Bronchial epithelial cell (primary cell): Measurements from ENCODE around the gene FAM124A. TPM values are rescaled to one million over a fixed set of nuclear protein-coding genes. Genes with fewer than 3 reads are reported as not detected.

Experiments
- DNase-seq: peaks from one replicate; pipeline ENCODE4 v3.0.0-alpha.2; 2010; ENCODE audit warnings: low read depth
- FAIRE-seq: peaks from 2 replicates; lab custom pipeline; 2011; peaks lifted over from hg19 to GRCh38; lab: Jason Lieb, UNC
- H3K27me3 ChIP-seq: 2 replicates; pipeline ENCODE4 v1.5.1; 2011; ENCODE audit warnings: low read length; ENCODE audit not compliant: control insufficient read depth, insufficient read depth
- H3K36me3 ChIP-seq: 2 replicates; pipeline ENCODE4 v1.5.1; 2011; ENCODE audit warnings: low read length; ENCODE audit not compliant: control insufficient read depth, insufficient read depth
- H3K4me3 ChIP-seq: 2 replicates; pipeline ENCODE4 v1.5.1; 2011; ENCODE audit warnings: mild to moderate bottlenecking, low read depth, low read length, control low read depth
- total RNA-seq: library from RNA; depleted of rRNA; stranded (reverse); fragments of >200 nt; gene quantifications from 2 replicates; pipeline ENCODE4 v1.2.1, GENCODE V29; 2014
- TF ChIP-seq, protein P1 (sequence below): IDR thresholded peaks from 2 replicates; pipeline ENCODE4 v1.5.1; 2011; ENCODE audit warnings: mild to moderate bottlenecking, moderate library complexity, low read length, control low read depth, inconsistent platforms; ENCODE audit not compliant: insufficient read depth, severe bottlenecking

Gene FAM124A
- total RNA-seq, 1 donor from 2014 or later: not detected

GRCh38 chr13:51323824-51324511 lies 101.8 kb downstream of the FAM124A start:
- H3K36me3 ChIP-seq: no peaks in the 10 kb centered on the region
- H3K27me3 ChIP-seq: no peaks in the 10 kb centered on the region
- no peak for DNase-seq
- TF ChIP-seq, protein P1, sequence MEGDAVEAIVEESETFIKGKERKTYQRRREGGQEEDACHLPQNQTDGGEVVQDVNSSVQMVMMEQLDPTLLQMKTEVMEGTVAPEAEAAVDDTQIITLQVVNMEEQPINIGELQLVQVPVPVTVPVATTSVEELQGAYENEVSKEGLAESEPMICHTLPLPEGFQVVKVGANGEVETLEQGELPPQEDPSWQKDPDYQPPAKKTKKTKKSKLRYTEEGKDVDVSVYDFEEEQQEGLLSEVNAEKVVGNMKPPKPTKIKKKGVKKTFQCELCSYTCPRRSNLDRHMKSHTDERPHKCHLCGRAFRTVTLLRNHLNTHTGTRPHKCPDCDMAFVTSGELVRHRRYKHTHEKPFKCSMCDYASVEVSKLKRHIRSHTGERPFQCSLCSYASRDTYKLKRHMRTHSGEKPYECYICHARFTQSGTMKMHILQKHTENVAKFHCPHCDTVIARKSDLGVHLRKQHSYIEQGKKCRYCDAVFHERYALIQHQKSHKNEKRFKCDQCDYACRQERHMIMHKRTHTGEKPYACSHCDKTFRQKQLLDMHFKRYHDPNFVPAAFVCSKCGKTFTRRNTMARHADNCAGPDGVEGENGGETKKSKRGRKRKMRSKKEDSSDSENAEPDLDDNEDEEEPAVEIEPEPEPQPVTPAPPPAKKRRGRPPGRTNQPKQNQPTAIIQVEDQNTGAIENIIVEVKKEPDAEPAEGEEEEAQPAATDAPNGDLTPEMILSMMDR: no peak
- H3K4me3 ChIP-seq: no peak overlapping the region
- FAIRE-seq: no peak

DNA sequence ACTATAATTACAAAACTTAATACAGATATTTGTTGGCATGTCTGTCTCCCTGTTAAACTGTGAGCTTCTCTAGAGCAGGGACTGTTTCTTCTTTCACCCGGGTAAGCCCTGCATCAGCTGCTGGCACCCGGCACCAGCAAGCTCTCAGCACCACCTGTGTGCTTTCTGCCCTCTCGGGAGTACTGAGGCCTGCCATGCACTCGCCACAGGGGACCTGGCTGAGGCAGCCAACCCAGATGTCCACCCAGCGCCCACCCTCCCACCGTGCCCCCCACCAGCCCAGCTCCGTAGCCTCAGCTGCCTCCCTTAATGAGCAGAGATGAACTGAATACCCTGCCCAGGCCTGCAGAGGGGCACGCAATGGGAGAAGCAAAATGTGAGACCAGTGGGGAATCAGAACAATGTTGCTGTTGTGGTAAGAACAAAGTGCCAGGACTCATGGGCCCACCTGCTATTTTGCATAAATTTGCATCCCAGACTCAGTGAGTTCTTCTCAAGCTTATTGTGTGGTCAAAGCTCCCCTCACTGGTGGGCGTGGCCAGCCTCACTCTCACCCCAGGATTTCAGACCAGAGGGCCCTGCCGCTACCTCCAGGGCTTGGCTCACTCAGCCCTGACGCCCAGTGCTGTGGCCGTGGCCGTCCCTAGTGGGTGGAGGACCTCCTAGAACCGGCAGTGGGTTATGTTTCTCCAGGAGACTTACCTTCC lies 102.7 kb downstream of the FAM124A start:
- TF ChIP-seq, protein P1: no peak
- Histone ChIP-seq H3K36me3 (no peaks in the 10 kb centered on the region), H3K4me3 (no peak overlapping the region), H3K27me3 (no peaks in the 10 kb centered on the region)
- FAIRE-seq (no peak), DNase-seq (no peak)

DNA sequence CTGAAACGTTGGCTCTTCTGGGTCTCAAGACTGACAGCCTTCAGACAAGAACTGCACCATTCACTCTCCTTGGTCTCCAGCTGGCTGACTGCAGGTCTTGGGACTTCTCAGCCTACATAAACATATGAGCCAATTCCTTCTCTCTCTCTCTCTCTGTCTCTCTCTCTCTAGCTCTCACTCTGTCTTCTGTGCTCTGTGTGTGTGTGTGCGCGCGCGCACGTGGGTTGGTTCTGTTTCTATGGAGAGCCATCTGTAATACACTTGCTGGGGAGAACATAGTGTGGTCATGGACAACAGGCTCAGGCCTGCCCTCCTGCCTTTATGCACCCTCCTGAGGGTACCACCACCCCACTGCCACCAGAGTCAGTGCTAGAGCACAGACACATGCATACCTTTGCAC lies 103.6 kb downstream of the FAM124A start:
- no peaks in the 10 kb centered on the region for H3K27me3 ChIP-seq
- no peak for DNase-seq
- no peaks in the 10 kb centered on the region for H3K36me3 ChIP-seq
- no peak overlapping the region for H3K4me3 ChIP-seq
- TF ChIP-seq, protein P1: no peak
- FAIRE-seq: no peak

- H3K27me3 ChIP-seq: no peaks in the 10 kb centered on the region
- TF ChIP-seq, protein P1: no peak
- no peak for DNase-seq
- FAIRE-seq: no peak
- H3K36me3 ChIP-seq: no peaks in the 10 kb centered on the region
- H3K4me3 ChIP-seq: no peak overlapping the region
Observed at GRCh38 chr13:51326777-51327176, 104.6 kb downstream of the FAM124A start.

DNA sequence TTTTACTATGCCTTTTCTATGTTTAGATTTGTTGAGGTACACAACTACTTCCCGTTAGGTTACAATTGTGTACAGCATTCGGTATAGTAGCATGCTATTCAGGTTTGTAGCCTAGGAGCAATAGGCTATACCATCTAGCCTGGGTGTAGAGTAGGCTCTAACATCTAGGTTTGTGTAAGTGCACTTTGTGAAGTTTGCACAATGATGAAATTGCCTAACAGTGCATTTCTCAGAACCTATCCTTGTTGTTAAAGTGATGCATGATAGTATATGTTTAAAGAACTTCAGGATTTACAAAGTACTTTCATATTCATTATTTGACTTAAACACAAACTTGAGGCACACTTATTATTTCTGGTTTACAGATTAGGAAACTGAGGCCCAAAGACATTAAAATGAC lies 105.8 kb downstream of the FAM124A start:
- no peak for FAIRE-seq
- no peaks in the 10 kb centered on the region for H3K27me3 ChIP-seq
- no peaks in the 10 kb centered on the region for H3K36me3 ChIP-seq
- no peak for DNase-seq
- no peak overlapping the region for H3K4me3 ChIP-seq
- TF ChIP-seq, protein P1: no peak
